AG09309 (cell line): ENCODE measurements around the gene ARHGAP1.

Experiments
- DNase-seq: peaks from one replicate; pipeline ENCODE4 v3.0.0-alpha.2; 2010; ENCODE audit warnings: low read depth
- H3K4me3 ChIP-seq: 2 replicates; pipeline ENCODE4 v1.5.1; 2011; ENCODE audit warnings: mild to moderate bottlenecking, low read depth, low read length, moderate library complexity; ENCODE audit not compliant: control insufficient read depth
- TF ChIP-seq, protein P1 (sequence below): IDR thresholded peaks from 2 replicates; pipeline ENCODE4 v1.5.1; 2011; ENCODE audit warnings: mild to moderate bottlenecking, low read depth, low read length, inconsistent platforms; ENCODE audit not compliant: insufficient read depth, control insufficient read depth; ENCODE audit errors: missing control alignments

The ARHGAP1 gene

DNA sequence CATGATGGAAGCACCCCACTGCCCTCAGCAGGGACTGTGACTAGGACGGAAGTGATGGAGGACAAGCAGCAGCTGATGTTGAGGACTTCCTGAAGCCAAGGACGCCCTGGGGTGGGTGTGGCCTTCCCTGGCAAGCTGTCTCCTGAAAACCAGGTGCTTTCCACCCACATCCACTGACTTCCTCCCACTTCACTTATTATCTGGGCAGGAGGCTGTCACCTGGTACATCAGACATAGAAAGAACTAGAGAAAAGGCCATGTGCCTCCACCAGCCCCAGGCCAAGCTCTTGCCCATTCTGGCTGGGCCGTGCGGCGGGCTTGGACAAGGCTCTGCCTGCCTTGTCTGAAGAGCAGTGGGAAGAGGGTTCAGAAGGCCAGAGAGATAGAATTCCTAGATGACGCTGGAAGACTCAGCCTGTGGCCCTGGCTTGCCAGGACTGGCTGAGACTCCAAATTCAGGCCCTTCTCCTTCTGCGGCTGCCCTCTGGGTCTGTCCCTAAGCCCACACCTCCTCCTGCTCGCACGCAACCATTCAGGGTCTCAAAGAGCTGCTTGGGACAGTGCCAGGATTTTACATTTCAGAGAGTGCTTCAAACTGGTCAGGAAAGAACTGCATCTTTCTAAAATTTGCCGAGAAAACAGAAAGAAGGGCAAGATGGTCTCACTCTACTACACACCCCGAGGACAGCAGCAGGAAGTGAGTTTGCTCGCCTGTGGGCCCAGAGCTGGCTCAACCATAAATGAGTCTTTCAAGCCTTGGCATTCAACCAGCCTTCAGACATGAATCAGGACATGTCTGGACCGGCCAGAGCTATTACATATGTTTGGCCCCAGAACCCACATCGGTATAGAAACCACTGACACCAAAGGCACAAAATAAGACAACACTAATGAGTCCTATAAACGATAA is 13.3 kb downstream of the ARHGAP1 start:
- TF ChIP-seq, protein P1, sequence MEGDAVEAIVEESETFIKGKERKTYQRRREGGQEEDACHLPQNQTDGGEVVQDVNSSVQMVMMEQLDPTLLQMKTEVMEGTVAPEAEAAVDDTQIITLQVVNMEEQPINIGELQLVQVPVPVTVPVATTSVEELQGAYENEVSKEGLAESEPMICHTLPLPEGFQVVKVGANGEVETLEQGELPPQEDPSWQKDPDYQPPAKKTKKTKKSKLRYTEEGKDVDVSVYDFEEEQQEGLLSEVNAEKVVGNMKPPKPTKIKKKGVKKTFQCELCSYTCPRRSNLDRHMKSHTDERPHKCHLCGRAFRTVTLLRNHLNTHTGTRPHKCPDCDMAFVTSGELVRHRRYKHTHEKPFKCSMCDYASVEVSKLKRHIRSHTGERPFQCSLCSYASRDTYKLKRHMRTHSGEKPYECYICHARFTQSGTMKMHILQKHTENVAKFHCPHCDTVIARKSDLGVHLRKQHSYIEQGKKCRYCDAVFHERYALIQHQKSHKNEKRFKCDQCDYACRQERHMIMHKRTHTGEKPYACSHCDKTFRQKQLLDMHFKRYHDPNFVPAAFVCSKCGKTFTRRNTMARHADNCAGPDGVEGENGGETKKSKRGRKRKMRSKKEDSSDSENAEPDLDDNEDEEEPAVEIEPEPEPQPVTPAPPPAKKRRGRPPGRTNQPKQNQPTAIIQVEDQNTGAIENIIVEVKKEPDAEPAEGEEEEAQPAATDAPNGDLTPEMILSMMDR: no peak
- DNase-seq: peak; percentile 73

DNA sequence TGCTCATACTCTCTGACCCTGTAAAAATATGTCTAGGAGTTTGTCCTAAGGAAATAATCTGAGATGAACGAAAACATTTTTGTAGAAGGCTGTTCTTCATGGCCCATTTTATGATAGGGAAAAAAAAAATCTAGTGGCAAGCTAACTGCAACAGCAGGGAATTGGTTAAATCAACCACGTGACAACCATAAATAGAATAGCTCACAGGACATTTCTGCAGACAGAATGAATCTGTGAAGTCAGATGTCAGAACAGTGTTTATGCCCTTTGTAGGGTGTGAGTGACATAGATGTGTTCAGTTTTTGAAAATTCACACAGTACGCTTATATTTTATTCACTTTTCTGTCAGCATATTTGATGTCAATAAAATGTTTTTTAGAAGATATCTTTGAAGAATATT is 16.1 kb downstream of the ARHGAP1 start:
- TF ChIP-seq, protein P1: no peak
- H3K4me3 ChIP-seq: no peak overlapping the region
- no peak for DNase-seq

More for the DNA sequence above, 13.3 kb downstream of the ARHGAP1 start:
- H3K4me3 ChIP-seq: no peak overlapping the region

DNA sequence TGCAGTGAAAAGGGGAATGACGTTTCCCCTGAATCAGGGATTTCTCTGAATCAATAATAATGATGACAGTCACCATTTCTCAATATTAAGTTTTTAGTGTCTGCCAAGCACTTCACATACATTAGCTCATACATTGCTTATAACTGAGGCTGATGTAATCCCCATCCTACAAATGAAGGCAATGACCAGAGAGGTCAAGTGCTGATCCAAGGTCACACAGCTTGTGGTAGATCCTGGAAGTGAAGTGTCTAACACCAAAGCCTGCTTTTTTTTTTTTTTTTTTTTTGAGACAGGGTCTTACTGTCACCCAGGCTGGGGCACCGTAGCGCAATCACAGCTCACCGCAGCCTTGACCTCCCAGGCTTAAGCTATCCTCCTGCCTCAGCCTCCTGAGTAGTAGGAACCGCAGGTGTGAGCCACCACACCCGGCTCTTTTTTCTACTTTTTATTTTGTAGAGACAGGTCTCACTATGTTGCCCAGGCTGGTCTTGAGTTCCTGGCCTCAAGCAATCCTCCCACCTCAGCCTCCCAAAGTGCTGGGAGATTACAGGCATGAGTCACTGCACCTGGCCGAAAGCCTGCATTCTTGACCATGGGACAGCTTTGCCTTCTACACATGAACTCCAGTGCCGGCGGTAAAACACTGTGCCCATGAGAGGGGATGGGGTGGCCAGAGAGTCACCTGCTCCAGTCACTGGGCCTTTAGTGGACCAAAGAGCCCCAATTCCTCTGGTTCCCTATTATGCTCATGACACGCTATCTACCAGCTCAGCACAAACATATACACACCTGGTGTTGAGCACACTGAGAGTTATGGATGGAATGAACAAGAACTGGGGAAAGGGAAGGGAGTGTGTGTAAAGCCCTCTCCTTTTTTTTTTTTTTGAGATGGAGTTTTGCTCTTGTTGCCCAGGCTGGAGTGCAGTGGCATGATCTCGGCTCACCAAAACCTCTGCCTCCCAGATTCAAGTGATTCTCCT is 17.4 kb downstream of the ARHGAP1 start:
- TF ChIP-seq, protein P1: no peak
- no peak for DNase-seq
- H3K4me3 ChIP-seq: no peak overlapping the region

DNA sequence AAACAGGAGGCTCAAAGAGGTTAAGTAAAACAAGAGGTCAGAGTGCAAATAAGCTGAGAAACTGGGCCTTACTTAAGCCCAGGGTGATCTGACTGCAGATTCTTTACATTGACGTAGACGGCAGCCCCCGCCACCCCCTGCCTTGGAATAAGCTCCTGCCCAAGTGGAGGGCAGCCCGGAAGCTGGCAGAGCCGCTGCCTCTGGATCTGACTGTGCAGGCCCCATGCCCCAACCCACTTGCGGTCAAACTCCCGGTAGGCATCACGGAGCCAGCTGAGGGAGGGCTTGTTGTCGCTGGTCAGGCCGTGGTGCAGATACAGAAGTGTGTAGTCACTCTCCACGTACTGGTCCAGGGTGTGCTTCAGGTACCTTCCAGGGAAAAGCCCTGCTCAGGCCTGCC is 18.6 kb downstream of the ARHGAP1 start:
- TF ChIP-seq, protein P1: no peak
- DNase-seq: no peak
- H3K4me3 ChIP-seq: no peak overlapping the region

DNA sequence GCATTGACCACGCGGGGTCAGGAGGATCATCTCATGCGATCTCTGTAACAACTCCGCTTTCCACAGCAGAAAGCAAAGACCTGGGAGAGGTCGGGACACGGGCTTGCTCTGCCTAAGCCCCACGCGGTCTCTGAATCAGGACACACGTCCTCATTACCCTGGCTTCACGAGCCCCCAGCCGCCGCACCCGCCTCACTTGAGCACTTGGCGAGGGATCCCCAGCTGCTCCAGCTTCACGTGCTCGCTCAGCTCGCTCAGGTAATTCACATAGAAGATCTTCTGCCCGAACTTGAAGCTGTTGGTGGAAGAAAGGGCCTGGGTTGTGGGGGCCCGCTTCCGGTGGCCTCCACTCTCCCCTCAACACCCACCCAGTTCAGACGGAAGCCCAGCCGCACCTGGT is 19.6 kb downstream of the ARHGAP1 start:
- H3K4me3 ChIP-seq: no peak overlapping the region
- TF ChIP-seq, protein P1: no peak
- DNase-seq: no peak

DNA sequence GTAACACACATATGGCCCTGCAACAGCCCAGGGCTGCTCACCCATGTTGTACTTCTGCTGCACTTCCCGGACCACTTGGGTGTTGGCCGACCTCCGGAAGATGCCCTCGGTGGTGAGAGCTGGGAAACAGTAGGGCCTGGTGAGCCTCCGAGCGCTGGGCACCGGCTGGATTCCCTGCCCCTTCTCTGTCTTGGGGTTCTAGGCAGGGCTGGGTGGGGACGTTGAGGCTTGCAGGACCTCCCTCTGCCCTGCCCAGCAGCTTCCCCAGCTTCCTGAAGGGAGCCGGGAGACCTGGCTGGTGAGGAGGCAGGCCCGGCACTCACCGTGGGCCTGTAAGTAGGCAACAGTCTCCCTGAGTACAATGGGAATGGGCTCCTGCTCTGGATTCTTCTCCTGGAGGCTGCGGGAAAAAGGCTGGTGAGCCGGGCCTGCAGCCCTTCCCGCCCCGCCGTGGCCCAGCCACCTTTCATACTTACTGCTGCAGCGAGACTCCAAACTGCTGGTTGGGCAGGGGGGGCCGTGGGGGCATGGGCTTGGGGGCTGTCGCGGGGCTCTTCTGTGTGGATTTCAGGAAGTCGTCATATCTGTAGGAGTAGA is 20.2 kb downstream of the ARHGAP1 start:
- no peak overlapping the region for H3K4me3 ChIP-seq
- DNase-seq: no peak
- TF ChIP-seq, protein P1: no peak
